ENCODE measurements around the gene KRT80.

DNA sequence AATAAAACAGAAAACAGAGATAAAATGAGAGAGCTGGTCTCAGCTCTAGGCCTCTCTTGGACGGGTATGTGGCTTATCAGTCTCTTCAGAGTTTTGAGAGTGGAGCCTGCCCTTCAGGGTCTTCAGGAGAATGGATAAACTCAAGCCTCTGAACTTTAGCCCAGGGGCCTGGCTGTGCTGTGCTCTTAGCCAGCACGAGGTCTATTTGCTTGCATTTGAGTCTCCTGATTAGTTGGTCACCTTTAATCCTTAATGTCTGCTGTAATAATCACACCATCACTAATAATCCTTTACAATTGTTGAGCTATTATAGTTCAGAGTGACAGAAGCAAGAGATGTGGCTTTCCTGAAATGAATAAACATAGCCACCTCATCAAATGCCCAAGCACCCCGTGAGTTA, 24.3 kb downstream of the KRT80 start:
- TF ChIP-seq, protein P1, sequence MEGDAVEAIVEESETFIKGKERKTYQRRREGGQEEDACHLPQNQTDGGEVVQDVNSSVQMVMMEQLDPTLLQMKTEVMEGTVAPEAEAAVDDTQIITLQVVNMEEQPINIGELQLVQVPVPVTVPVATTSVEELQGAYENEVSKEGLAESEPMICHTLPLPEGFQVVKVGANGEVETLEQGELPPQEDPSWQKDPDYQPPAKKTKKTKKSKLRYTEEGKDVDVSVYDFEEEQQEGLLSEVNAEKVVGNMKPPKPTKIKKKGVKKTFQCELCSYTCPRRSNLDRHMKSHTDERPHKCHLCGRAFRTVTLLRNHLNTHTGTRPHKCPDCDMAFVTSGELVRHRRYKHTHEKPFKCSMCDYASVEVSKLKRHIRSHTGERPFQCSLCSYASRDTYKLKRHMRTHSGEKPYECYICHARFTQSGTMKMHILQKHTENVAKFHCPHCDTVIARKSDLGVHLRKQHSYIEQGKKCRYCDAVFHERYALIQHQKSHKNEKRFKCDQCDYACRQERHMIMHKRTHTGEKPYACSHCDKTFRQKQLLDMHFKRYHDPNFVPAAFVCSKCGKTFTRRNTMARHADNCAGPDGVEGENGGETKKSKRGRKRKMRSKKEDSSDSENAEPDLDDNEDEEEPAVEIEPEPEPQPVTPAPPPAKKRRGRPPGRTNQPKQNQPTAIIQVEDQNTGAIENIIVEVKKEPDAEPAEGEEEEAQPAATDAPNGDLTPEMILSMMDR (IDR thresholded peaks at IDR 0.05): no peak
- no peak for TF ChIP-seq POLR2A (IDR thresholded peaks at IDR 0.05)

All from uterus (tissue), 2 donors.